HL-60/S4 (cell line): ENCODE results near the gene FOLR1.

ENCODE experiments used
- in situ Hi-C: fragments of 300-500 bp; cut with MboI; formaldehyde crosslinking; loops from 2 replicates; pipeline ENCODE4 v1.14.3; 2022; ENCODE audit warnings: low sequenced_read_pairs

FOLR1 gene

DNA sequence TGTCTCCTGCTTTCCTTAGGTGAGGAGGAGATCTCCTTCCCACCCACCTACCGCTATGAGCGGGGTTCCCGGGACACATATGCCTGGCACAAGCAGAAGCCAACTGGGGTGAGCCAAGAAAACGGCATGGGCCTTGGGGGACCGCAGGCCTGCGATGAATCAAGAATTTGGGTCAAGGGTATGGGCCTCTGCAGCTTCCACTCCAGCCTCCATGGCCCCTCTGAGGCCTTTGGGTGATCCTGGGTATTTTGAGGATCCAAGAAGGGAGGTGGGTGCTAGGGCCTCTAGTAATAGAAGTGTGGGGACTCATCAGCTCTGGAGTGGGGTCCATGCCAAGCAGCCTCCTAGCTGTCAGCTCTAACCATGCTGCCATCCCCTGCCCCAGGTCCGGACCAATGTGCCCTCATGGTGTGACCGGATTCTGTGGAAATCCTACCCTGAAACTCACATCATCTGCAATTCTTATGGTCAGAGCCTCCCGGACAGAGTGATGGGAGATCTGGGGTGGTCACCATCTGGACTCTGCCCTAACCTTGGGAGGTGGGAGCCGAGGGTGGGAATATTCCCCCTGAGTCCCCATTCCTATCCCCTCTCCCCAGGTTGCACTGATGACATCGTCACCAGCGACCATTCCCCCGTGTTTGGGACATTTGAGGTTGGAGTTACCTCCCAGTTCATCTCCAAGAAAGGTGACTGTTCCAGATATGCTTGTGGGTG is 41.3 kb downstream of the FOLR1 start:
- in situ Hi-C loops, result no loop called here

DNA sequence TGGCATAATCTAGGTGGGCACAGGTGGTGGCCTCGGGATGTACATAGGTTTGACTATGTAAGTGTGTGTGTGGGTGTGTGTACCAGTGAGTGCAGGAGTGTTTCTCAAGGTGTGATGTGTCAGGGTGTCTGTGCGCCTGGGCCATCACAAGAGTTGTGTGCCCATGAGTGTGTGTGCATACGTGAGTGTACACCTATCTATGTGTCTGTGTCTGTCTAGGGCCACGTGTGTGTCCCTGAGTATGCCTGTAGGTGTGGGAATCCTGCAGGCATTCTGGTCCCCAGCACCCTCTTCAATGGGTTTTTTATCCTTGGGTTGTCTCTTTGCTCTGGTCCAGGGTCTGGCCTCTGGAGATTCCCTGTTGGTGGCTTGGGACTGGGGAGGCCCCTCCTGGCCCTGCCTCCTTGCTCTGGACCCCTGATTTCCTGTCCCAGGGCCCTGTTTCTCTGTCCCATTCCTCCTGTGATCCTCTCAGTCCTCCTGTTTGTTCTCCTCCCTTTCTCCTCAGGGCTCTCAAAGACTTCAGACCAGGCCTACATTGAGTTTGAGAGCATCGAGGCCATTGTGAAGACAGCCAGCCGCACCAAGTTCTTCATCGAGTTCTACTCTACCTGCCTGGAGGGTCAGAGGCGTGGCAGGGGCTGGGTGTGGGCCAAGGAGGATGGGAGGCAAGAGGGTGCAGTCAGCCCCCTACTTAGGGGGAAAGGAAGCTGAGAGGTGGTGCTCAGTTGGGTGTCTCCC is 42.0 kb downstream of the FOLR1 start:
- in situ Hi-C loops, result no loop called here

DNA sequence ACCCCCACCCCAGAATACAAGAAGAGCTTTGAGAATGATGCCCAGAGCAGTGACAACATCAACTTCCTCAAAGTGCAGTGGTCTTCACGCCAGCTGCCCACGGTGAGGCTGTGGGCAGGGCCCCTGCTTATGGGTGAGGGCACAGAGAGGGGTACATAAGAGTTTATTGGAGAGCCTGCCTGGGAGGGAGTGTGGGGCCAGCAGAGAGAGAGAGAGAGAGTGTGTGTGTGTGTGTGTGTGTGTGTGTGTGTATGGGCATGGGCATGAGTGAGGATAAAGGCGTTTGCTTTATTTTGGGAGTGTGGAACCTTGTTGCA is 42.5 kb downstream of the FOLR1 start:
- in situ Hi-C loops, result no loop called here

DNA sequence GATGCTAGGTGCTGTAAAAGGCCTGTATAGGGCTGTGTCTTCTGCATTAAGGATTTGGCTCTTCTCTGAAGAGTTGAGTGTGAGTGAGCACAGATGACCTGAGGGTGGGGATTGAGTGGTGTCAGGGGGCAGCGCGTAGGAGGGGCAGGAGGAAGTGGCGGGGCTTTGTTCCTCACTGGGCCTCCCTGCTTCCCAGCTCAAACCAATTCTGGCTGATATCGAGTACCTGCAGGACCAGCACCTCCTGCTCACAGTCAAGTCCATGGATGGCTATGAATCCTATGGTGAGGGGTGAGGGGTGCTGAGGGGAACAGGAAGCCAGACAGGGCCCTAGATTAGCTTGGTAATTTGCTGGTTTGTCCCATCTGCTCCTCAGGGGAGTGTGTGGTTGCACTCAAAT is 43.0 kb downstream of the FOLR1 start:
- in situ Hi-C loops, result no loop called here

DNA sequence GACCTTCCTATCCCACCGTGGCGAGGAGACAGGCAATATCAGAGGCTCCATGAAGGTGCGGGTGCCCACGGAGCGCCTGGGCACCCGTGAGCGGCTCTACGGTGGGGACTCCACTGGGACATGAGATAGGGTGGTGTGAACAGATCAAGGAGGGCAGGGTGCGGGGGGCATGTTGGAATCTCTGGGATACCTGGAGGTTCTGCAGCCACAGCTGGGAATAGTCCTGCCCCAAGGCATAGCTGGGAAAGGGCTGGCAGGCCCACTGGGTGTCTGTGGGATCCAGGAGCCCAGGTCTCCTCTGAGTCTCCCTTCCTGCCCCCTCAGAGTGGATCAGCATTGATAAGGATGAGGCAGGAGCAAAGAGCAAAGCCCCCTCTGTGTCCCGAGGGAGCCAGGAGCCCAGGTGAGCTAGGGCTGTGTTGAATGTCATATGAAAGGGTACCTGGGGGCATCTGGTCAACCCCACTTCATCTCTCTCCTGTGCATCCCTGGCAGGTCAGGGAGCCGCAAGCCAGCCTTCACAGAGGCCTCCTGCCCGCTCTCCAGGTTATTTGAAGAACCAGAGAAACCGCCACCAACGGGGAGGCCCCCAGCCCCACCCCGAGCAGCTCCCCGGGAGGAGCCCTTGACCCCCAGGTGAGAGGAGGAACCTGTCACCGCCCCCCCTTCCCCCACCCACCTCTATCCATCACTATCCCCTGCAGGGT is 43.6 kb downstream of the FOLR1 start:
- in situ Hi-C loops, result no loop called here

DNA sequence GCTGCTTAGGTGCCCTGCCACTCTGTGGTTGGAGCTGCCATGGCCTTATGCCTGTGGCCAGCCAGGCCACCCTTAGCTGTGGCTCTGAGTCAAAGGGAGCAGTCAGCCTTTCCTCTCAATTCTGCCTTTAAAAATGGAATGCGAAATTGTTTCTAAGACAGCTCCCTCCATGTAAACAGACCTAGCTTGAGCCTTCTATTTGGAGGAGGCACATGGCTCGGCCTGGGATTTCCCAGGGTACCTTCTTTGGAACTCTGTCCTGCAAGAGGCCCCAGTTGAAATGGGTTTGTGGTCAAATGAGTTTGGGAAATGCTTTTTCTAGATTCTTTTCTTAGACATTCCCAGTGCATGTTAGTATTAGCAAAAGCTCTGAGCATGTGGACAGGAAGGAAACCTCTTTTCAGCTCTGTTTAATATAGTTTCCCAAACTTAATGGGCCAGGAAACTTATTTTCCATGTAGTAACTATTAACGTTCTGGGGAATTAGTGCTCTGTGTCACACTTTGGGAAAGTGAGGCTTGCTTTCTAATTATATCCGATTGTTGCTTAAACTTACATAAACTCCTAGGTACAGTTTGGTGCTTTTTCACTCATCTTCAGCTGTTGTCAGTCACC is 44.2 kb downstream of the FOLR1 start:
- in situ Hi-C loops, result no loop called here

DNA sequence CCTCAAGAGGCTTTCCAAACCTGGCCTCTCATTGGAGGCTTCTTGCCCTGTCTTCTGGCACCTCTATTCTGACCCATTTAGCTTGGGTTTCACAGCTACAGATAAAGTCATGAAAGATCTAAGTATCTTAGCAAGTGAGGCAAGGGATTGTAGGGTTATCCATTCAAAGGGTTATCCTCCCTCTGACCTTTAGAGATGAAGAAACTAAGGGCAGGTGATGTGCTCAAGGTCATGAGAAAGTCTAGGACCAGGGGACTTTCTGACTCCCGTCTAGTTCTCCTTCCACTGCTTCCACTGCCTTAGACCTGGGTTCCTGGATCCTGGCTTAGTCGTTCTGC is 44.8 kb downstream of the FOLR1 start:
- in situ Hi-C loops, result no loop called here

DNA sequence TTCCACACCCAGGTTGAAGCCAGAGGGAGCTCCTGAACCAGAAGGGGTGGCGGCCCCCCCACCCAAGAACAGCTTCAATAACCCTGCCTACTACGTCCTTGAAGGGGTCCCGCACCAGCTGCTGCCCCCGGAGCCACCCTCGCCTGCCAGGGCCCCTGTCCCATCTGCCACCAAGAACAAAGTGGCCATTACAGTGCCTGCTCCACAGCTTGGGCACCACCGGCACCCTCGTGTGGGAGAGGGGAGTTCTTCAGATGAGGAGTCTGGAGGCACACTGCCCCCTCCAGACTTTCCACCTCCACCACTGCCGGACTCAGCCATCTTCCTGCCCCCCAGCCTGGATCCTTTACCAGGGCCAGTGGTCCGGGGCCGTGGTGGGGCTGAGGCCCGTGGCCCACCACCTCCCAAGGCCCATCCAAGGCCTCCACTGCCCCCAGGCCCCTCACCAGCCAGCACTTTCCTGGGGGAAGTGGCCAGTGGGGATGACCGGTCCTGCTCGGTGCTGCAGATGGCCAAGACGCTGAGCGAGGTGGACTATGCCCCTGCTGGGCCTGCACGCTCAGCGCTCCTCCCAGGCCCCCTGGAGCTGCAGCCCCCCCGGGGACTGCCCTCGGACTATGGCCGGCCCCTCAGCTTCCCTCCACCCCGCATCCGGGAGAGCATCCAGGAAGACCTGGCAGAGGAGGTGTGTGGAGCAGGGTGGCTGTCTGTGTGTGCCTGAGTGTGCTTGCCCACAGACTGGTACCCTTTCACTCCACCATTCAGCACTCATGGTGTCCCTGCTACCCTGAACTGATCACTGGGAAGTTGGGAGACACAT is 45.4 kb downstream of the FOLR1 start:
- in situ Hi-C loops, result no loop called here

DNA sequence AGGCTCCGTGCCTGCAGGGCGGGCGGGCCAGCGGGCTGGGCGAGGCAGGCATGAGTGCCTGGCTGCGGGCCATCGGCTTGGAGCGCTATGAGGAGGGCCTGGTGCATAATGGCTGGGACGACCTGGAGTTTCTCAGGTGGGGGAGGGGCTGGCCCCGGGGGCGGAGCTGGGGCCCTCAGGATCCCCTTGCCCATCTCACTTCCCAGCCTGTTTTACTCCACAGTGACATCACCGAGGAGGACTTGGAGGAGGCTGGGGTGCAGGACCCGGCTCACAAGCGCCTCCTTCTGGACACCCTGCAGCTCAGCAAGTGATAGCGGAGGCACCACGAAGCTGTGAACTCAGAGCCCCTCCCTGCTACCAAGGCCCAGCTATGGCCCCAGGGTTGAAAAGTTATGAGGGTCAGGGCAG is 46.1 kb downstream of the FOLR1 start:
- in situ Hi-C loops, result no loop called here

DNA sequence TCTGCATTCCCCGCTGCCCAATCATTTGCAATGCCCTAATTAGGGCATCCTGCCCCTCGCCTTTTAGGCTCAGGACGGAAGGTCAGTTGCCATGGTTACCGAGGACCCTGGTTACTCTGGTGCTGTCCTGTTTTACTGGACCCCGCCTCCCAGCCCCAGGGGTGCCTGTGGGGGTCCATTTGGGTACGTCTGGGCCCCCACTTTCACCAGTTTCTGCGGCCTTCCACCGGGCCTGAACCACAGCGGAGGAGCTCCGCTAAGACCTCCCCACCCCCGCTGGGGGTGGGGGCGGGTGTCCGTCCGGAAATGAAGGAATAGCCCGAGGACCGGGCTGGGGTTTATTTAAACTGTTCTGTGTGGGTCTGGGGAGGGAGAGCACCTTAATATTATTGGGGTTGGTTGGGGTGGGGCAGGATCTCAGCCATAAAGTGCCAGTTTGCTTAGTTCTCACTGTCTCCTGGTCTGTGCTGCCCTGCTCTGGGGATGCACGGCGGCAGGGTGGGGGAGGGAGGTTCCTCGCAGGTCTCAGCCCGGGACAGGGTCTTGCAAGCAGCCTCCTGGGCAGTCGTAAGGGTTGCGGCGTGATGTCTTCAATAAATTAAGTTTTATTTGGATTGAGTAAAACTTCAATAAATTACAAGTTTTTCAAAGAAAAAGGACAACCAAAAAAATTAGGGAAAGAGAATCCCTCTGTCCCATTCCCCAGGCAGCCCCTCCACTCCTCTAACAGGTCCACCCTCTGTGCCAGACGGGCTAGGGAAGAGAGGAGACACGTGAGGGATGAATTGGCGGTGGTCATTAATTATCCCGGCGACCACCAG is 46.8 kb downstream of the FOLR1 start:
- in situ Hi-C loops, result no loop called here

DNA sequence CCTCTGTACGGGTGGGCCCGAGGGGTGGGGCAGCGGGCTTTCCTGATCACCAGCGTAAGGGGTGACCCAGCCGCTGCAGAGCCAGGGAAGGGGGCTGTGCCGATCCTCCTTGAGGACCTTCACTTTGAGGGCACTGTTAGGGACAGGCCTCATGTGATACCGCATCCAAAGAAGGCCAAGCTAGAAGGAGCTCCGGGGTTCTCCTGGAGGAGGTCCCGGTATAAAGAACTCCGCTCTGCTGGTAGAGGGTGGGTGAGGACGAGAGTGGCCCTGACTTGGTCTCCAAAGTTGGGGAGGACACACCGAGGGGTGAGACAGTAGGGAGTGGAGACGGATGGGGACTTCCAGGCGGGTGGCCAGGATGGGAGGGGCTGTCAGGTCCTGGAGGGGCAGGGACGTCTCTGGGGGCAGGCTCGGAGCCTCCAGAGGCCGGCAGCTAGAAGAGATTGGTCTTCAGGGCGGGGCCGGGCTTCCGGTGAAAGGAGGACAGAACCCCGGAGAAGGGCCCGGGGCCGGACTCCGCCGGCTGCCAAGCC is 47.4 kb downstream of the FOLR1 start:
- in situ Hi-C loops, result no loop called here

DNA sequence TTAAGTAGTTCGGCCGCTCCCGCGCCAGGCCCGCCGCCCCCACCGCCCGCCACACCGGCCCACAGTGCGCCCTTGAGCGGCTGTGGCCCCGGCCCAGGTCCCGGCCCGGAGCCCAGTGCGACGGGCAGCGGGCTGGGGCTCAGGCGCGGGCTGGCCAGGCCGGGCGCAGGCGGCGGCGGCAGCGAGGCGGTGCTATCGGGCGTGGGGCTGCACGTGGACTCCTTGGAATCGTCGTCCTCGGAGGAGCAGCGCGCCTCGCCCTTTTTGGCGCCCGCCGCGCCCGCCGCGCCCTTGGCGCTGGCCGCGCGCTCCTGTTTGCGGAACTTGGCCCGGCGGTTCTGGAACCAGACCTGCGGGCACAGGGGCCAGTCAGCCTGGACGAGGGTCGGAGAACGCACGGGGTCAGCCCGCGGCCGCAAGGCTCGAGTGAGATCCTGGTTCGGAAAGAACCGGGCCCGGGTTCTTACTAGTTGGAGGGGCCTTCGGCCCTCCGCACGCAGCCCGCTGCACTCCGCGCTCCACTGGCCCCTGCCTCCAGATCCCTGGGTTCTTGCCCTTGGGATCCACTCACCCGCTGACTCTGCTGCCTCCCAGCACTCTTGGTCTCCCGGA is 48.0 kb downstream of the FOLR1 start:
- in situ Hi-C loops, result no loop called here

DNA sequence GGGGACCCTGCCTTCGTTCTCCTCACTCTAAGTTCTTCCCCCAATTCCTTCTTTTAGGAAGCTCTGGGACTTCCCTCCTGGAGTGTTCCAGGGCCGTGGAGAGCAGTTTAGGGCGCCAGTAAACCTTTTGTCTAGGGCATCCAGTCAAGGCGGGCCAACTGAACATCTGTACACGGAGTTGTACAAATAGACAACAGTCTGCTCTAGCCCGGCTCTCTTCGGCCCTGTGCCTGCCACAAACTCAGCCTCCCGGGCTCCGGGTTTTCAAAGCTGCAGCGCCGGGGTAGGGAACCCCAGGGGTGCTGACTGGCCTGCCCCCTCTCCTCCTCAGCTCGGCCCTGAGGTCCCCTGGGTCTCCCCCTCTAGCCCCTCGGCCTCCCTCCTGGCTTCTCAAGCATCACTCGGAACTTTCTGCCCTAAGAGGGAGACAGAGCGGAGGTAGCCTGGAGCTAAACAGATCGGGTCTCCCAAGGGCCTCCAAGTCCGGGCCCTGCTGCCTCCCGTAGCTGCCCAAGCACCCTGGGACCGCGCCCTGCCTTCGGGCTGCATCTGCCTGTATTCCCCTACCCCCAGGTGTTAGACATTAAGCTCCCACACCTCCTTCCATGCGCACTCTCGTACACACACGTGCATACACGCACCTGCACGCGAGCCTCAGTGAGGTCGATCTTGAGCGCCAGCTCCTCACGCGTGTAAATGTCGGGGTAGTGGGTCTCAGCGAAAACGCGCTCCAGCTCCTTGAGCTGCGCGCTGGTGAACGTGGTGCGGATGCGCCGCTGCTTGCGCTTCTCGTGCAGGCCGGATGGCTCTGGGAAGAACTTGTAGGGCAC is 48.7 kb downstream of the FOLR1 start:
- in situ Hi-C loops, result no loop called here

DNA sequence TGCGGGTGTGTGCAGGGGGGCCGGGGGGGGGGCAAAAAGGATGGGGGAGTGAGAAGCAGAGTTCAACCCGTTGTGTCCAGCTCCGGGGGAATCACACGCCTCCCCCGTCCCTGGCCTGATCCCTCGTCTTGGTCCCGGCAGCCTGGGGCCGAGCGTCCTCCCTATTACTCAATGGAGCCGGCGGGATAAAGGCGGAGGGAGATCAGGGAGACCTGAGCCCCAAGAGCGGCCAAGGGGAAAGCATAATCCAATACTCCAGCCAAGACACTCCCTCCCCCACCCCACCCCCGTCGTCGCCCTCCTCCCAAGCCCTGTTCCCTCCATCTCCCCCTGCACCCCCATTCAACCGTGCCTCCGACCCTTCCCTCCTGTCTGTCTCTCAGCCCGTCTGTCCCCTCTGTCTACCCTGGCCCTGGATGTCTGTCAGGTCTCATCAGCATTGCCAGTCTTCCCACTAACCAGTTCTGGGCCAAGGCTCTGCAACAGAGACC is 49.4 kb downstream of the FOLR1 start:
- in situ Hi-C loops, result no loop called here

DNA sequence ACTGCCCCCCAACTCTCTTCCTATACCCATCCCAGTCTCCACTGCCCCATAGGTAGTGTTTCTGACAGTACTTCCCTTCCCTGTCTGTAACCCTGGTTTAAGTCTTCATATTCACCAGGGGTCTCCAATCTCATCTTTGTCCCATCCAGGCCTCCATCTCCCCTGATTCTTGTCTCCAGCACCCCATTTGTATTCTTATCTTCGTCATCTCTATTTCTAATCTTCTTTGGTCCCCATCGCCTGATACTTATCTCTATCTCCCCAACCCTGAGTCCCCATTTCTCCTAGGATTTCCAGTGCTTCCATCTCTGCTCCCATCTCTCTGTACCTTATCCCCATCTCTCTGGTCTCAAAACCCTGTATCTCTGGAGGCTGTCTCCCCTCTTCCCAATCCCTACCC is 50.2 kb downstream of the FOLR1 start:
- in situ Hi-C loops, result no loop called here

DNA sequence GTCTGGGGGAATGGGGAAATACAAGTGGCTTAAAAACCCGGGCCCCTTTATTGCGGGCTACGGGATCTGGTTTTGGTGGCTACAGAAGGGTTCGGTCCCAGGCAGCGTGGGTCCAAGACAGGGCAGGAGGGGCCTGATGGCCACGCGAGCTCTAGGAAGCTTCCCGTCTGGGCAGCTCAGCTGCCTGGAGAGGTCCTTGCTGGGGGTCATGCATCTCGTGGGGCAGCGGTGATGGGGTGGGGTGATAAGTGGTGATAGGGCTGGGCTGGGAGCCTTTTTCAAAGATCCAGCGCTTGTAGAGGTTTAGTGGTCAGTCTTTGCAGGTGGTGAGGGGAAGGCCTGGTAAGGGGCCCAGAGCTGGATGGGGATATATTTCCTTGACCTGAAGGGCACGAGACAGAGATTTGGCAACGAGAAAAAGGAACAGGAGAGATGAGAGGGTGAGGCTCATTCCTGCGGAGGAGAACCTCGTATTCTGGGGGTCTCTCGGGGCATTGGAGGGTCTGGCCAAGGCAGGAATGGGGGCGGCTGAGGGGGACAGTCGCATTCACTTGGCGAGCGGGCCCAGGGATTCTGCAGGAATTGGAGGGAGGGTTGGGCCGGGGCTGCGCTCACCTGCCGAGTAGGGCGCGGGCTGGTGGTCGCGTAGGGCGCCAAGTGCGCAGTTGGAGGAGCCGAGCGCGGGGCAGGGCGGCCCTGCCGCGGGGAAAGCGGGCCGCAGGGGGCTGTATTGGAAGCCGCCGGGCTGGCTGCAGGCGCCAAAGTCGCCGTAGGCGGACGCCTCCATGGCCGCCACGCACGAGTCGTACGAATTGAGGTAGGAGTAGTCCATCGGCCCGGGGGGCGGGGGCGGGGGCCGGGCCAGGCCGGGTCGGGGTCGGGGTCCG is 51.5 kb downstream of the FOLR1 start:
- in situ Hi-C loops, result no loop called here

DNA sequence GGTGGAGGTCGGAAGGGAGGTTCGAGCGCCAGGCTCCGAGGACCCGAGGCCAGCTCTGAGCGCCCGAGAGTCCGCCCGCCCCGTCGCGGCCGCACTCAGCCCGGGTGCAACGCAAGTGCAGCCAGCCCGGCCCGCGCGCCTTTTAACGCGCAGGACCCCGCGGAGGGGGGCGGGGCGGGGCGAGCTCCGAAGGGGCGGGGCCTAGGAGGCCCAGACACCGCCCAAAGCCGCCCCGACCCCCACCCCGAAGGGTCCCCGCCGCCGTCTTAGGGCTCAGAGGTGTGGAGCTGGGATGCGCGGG is 52.1 kb downstream of the FOLR1 start, which contains the start of gene PHOX2A:
TSS of gene PHOX2A (minus strand) at position 117 of the 301 bp plus-strand sequence. CDS start 172 bp downstream, outside the sequence.
- in situ Hi-C loops, result no loop called here
